Liver (tissue), 9 donors: Measurements from ENCODE around the gene ART5. TPM values are rescaled to one million over a fixed set of nuclear protein-coding genes. Genes with fewer than 3 reads are reported as not detected.

Experiments used
- DNase-seq: peaks from one replicate; pipeline ENCODE4 v3.0.0-alpha.2; 2017; ENCODE audit warnings: low spot score
- H3K27ac ChIP-seq, 2 donors: one replicate each; pipeline ENCODE4 v1.7.0; 2013; ENCODE audit warnings: inconsistent platforms in 2 of 2, low read length in 2 of 2, control low read depth in 1 of 2, low read depth in 1 of 2, mild to moderate bottlenecking in 1 of 2
- H3K27me3 ChIP-seq, 4 donors: one replicate each; pipeline versions ENCODE4 v1.6.1 to v1.7.0; 2013; ENCODE audit warnings: low read length in 3 of 4, inconsistent platforms in 1 of 4, mild to moderate bottlenecking in 1 of 4, moderate library complexity in 1 of 4; ENCODE audit not compliant: control insufficient read depth in 4 of 4, insufficient read depth in 4 of 4
- H3K36me3 ChIP-seq, 4 donors: one replicate each; pipeline versions ENCODE4 v1.6.1 to v1.7.0; 2013; ENCODE audit warnings: low read length in 3 of 4, mild to moderate bottlenecking in 3 of 4, low read depth in 1 of 4, moderate library complexity in 1 of 4; ENCODE audit not compliant: control insufficient read depth in 4 of 4, insufficient read depth in 3 of 4
- H3K4me1 ChIP-seq, 4 donors: one replicate each; pipeline versions ENCODE4 v1.6.1 to v1.7.0; 2013; ENCODE audit warnings: low read length in 3 of 4, mild to moderate bottlenecking in 3 of 4, moderate library complexity in 1 of 4; ENCODE audit not compliant: control insufficient read depth in 4 of 4, insufficient read depth in 4 of 4
- H3K4me3 ChIP-seq, 3 donors: one replicate each; pipeline versions ENCODE4 v1.6.1 to v1.7.0; 2013; ENCODE audit warnings: low read length in 3 of 3, control low read depth in 1 of 3, low read depth in 1 of 3, mild to moderate bottlenecking in 1 of 3
- H3K9ac ChIP-seq, 2 donors: one replicate each; pipeline ENCODE4 v1.7.0; 2013; ENCODE audit warnings: low read length in 2 of 2, mild to moderate bottlenecking in 2 of 2, moderate library complexity in 2 of 2, control low read depth in 1 of 2, low read depth in 1 of 2
- H3K9me3 ChIP-seq, 4 donors: one replicate each; pipeline versions ENCODE4 v1.6.1 to v1.7.0; 2013; ENCODE audit warnings: low read length in 3 of 4; ENCODE audit not compliant: control insufficient read depth in 4 of 4
- ATF3 ChIP-seq: IDR thresholded peaks from 2 replicates; pipeline ENCODE4 v1.6.1; 2016; ENCODE audit warnings: antibody characterized with exemption
- CTCF ChIP-seq: fragments of 150-350 bp; IDR thresholded peaks from 2 replicates; pipeline ENCODE4 v1.5.1; 2017; ENCODE audit warnings: improper control_type of control experiment, low read depth, low read length; ENCODE audit not compliant: missing input control
- EGR1 ChIP-seq, 2 donors: IDR thresholded peaks; 2 replicates each; pipeline ENCODE4 v1.6.1; 2016 to 2018; ENCODE audit warnings: antibody characterized with exemption in 2 of 2, low read depth in 2 of 2
- FOXA1 ChIP-seq: IDR thresholded peaks from 2 replicates; pipeline ENCODE4 v1.6.1; 2016; ENCODE audit warnings: antibody characterized with exemption
- FOXA2 ChIP-seq: IDR thresholded peaks from 2 replicates; pipeline ENCODE4 v1.6.1; 2016; ENCODE audit warnings: antibody characterized with exemption
- HNF4G ChIP-seq: IDR thresholded peaks from 2 replicates; pipeline ENCODE4 v1.6.1; 2016; ENCODE audit warnings: antibody characterized with exemption
- JUND ChIP-seq, 2 donors: IDR thresholded peaks; 2 replicates each; pipeline ENCODE4 v1.6.1; 2016; ENCODE audit warnings: antibody characterized with exemption in 2 of 2
- NR2F2 ChIP-seq: IDR thresholded peaks from 2 replicates; pipeline ENCODE4 v1.6.1; 2016; ENCODE audit warnings: antibody characterized with exemption
- RAD21 ChIP-seq, 2 donors: IDR thresholded peaks; 2 replicates each; pipeline ENCODE4 v1.6.1; 2016; ENCODE audit warnings: antibody characterized with exemption in 2 of 2, mild to moderate bottlenecking in 2 of 2
- REST ChIP-seq: IDR thresholded peaks from 2 replicates; pipeline ENCODE4 v1.6.1; 2016; ENCODE audit warnings: antibody characterized with exemption, mild to moderate bottlenecking
- RXRA ChIP-seq, 2 donors: IDR thresholded peaks; 2 replicates each; pipeline ENCODE4 v1.6.1; 2017 to 2018; ENCODE audit warnings: antibody characterized with exemption in 2 of 2, mild to moderate bottlenecking in 1 of 2
- SP1 ChIP-seq: IDR thresholded peaks from 2 replicates; pipeline ENCODE4 v1.6.1; 2018; ENCODE audit warnings: antibody characterized with exemption, mild to moderate bottlenecking
- TAF1 ChIP-seq: conservative IDR thresholded peaks from 2 replicates; pipeline ENCODE4 v1.6.1; 2016; ENCODE audit warnings: antibody characterized with exemption, mild to moderate bottlenecking
- YY1 ChIP-seq: IDR thresholded peaks from 2 replicates; pipeline ENCODE4 v1.6.1; 2016; ENCODE audit warnings: antibody characterized with exemption, mild to moderate bottlenecking
- WGBS: extraction: QIAGEN DNeasy Blood & Tissue Kit; methylation state at CpG from one replicate; pipeline ENCODE4 v1.1.7; 2013; 5-methylcytosine and 5-hydroxymethylcytosine counted together
- polyA plus RNA-seq, 2 donors: library from polyadenylated mRNA; stranded (reverse) in 1 of 2; unstranded in 1 of 2; fragments of 200-250 nt in 1 of 2; fragments of >200 nt in 1 of 2; fragmentation: Nextera tagmentation in 1 of 2; extraction: Ambion mirVana in 1 of 2; gene quantifications; one replicate each; pipeline versions ENCODE4 v1.2.1 to v1.2.3, GENCODE V29; 2013 to 2015
- total RNA-seq, 2 donors: library from RNA; depleted of rRNA; stranded (reverse); fragments of >200 nt; gene quantifications; one replicate each; pipeline ENCODE4 v1.2.3, GENCODE V29; 2014
- TF ChIP-seq, protein P1 (sequence below): IDR thresholded peaks from 2 replicates; pipeline ENCODE4 v1.6.1; 2016; ENCODE audit warnings: antibody characterized with exemption
- donor health status: healthy.
- donor health status: healthy.
- donor health status: healthy.
- donor health status: healthy.
- donor health status: healthy.

ART5 gene
- total and polyA plus RNA-seq, 4 donors: 0.17 to 0.93 TPM; not detected in 2

GRCh38 chr11:3669128-3669527 lies 27.3 kb upstream of the ART5 start:
- Histone ChIP-seq H3K9ac (no peak overlapping the region), H3K27me3 (no peaks in the 10 kb centered on the region), H3K4me3 (no peak overlapping the region), H3K4me1 (no peaks in the 10 kb centered on the region), H3K9me3 (no peaks in the 10 kb centered on the region), H3K36me3 (peaks cover 12 to 72% (median 28%) of the 10 kb centered on the region in 4 donors), H3K27ac (no peak overlapping the region)
- WGBS: 96% methylated on average over 7 of the region's 7 CpGs
- TF ChIP-seq TAF1: no peak
- TF ChIP-seq NR2F2: no peak
- no peak for TF ChIP-seq CTCF
- TF ChIP-seq EGR1 (IDR thresholded peaks at IDR 0.05; ENCODE audit: low read depth in 2 of 2): no peak
- no peak for TF ChIP-seq YY1
- no peak for TF ChIP-seq JUND (IDR thresholded peaks at IDR 0.05)
- TF ChIP-seq, protein P1, sequence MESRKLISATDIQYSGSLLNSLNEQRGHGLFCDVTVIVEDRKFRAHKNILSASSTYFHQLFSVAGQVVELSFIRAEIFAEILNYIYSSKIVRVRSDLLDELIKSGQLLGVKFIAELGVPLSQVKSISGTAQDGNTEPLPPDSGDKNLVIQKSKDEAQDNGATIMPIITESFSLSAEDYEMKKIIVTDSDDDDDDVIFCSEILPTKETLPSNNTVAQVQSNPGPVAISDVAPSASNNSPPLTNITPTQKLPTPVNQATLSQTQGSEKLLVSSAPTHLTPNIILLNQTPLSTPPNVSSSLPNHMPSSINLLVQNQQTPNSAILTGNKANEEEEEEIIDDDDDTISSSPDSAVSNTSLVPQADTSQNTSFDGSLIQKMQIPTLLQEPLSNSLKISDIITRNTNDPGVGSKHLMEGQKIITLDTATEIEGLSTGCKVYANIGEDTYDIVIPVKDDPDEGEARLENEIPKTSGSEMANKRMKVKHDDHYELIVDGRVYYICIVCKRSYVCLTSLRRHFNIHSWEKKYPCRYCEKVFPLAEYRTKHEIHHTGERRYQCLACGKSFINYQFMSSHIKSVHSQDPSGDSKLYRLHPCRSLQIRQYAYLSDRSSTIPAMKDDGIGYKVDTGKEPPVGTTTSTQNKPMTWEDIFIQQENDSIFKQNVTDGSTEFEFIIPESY: no peak
- no peak for TF ChIP-seq RAD21 (IDR thresholded peaks at IDR 0.05)
- no peak for TF ChIP-seq REST
- TF ChIP-seq SP1: no peak
- no peak for TF ChIP-seq FOXA2
- TF ChIP-seq FOXA1: no peak
- TF ChIP-seq ATF3: no peak
- no peak for TF ChIP-seq RXRA (IDR thresholded peaks at IDR 0.05)
- no peak for TF ChIP-seq HNF4G
- DNase-seq: no peak

DNA sequence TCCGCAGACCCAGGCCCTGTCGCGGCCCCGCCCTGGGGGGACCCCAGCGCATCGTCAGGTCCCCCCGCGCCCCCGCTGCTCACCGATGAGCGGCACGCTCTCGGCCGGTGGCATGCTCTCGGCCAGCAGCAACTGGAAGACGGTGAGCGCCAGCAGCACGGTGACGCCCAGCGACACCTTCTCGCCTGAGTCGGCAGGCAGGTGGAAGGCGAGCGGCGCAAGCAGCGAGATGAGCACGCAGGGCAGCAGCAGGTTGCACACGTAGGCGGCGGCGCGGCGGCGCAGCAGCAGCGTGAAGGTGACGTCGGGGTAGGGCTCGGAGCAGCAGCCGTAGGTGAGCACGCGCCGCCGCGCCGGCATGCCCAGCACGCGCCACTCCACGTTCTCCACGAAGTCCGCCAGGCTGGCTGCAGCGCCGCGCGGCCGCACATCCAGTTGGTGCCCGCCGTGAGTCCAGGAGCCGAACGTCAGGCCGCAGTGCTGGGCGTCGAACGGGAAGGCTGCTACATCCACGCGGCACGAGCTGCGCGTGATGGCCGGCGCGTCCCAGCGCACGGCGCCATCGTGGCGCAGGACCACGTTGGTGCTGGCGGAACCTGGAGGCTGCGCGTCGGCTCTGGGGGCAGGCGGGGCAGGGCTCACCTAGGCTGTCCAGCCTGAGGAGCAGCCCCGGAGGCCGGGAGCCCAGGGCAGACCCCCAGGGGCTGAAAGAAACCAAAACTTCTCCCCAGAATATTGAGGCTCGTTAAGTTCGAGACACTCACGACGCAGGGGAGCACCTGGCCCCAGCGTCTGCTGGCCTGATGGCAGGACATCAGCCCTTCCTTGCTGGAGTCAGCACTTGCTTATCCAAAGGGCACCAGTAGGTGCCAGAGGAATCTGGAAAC lies 25.6 kb upstream of the ART5 start:
- peaks cover 10 to 57% (median 20%) of the 10 kb centered on the region in 4 donors for H3K36me3 ChIP-seq
- H3K27me3 ChIP-seq: no peaks in the 10 kb centered on the region
- H3K9ac ChIP-seq: no peak overlapping the region

More for the DNA sequence above, 25.6 kb upstream of the ART5 start:
- no peak overlapping the region for H3K4me3 ChIP-seq
- H3K9me3 ChIP-seq: no peaks in the 10 kb centered on the region
- no peak for DNase-seq
- no peak overlapping the region for H3K27ac ChIP-seq
- H3K4me1 ChIP-seq: no peaks in the 10 kb centered on the region
- TF ChIP-seq CTCF (no peak), YY1 (no peak)
- WGBS: 98% methylated on average over 89 of the region's 89 CpGs
